ENCODE results near the gene HS6ST1. TPM values are rescaled to one million over a fixed set of nuclear protein-coding genes. Genes with fewer than 3 reads are reported as not detected.

Gene HS6ST1
- total and polyA plus RNA-seq, 2 donors (not counting 1 experiment from before 2014, with no cell fraction given) = 16.6 to 59.9 TPM

DNA sequence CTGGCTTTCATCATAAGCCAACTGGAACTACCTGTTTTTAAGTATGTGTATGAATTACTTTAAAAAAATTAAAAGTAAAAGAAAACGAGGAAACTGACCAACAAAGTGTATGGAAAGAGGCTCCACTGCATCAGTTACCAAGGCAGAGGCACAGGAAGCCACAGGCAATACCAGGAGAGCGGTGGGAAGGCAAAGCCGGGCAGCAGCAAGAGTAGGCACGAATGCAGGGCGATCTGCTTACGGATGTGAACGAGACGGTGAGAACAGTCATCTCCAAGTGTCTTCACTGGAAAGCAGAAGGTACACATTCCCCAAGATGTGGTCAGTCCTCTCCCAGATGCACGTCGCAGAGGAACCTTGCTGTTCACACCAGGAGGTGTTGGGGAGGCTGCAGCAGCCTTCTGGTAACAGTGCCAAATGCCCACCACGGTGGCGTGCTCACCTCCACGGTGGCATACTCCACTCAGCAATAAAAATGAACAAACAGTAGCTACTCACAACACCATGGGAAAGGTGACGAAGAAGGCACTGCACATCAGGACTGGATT, 43.1 kb downstream of the HS6ST1 start:
- H3K36me3 ChIP-seq (ENCODE audit: control insufficient read depth, insufficient read depth, low read length) = no peaks in the 10 kb centered on the region
- H3K27me3 ChIP-seq (ENCODE audit: control insufficient read depth, insufficient read depth, low read length) = no peaks in the 10 kb centered on the region
- no peak overlapping the region for H3K9ac ChIP-seq (ENCODE audit: insufficient read depth, low read length)
- no peaks in the 10 kb centered on the region for H4K20me1 ChIP-seq (ENCODE audit: control insufficient read depth, extremely low read depth, insufficient read depth, low read length)
- H3K4me1 ChIP-seq (ENCODE audit: control insufficient read depth, extremely low read depth, insufficient read depth, low read length) = no peaks in the 10 kb centered on the region
- TF ChIP-seq, protein P1, sequence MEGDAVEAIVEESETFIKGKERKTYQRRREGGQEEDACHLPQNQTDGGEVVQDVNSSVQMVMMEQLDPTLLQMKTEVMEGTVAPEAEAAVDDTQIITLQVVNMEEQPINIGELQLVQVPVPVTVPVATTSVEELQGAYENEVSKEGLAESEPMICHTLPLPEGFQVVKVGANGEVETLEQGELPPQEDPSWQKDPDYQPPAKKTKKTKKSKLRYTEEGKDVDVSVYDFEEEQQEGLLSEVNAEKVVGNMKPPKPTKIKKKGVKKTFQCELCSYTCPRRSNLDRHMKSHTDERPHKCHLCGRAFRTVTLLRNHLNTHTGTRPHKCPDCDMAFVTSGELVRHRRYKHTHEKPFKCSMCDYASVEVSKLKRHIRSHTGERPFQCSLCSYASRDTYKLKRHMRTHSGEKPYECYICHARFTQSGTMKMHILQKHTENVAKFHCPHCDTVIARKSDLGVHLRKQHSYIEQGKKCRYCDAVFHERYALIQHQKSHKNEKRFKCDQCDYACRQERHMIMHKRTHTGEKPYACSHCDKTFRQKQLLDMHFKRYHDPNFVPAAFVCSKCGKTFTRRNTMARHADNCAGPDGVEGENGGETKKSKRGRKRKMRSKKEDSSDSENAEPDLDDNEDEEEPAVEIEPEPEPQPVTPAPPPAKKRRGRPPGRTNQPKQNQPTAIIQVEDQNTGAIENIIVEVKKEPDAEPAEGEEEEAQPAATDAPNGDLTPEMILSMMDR (conservative IDR thresholded peaks at IDR 0.05 in 1 of 2, IDR thresholded peaks at IDR 0.05 in 1 of 2; ENCODE audit: low read depth in 1 of 2, low read length in 2 of 2) = no peak
- no peak for TF ChIP-seq EZH2 (IDR thresholded peaks at IDR 0.05; ENCODE audit: low read length, missing control alignments)
- H3K4me2 ChIP-seq (ENCODE audit: extremely low read depth, insufficient read depth, low read length) = no peak overlapping the region
- no peak overlapping the region for H3K27ac ChIP-seq (ENCODE audit: insufficient read depth, low read length)
- H3K79me2 ChIP-seq (ENCODE audit: control insufficient read depth, insufficient read depth, low read length) = no peaks in the 10 kb centered on the region
- DNase-seq (ENCODE audit: low read depth in 2 of 2) = no peak
- H2AFZ ChIP-seq (ENCODE audit: low read length) = no peak overlapping the region
- H3K9me3 ChIP-seq (ENCODE audit: control insufficient read depth, insufficient read depth, low read depth, low read length) = no peaks in the 10 kb centered on the region
- no peak overlapping the region for H3K4me3 ChIP-seq (replicated peaks in 1 of 4; ENCODE audit: control extremely low read depth in 1 of 4, insufficient read depth in 1 of 4, low read depth in 3 of 4, low read length in 4 of 4)

DNA sequence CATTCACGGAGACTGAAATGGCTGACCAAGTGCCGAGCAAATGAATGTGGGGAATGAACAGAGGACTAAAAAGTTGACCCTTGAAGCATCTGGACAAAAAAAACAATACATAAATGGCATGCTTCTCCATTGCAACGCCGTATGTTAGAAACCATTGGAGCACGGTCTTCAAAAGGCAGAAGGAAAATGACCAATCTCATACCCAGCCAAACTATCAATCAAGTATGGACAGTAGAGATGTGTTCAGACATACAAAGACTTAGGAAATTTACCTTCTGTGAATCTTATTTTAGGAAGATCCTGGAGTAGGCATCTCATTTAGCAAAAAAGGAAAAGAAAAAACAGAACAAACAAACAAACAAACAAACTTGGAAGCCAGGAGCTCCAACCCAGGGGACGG, 44.5 kb downstream of the HS6ST1 start:
- Histone ChIP-seq H3K79me2 (ENCODE audit: control insufficient read depth, insufficient read depth, low read length) (no peaks in the 10 kb centered on the region), H3K4me2 (ENCODE audit: extremely low read depth, insufficient read depth, low read length) (no peak overlapping the region), H3K36me3 (ENCODE audit: control insufficient read depth, insufficient read depth, low read length) (no peaks in the 10 kb centered on the region), H2AFZ (ENCODE audit: low read length) (no peak overlapping the region), H3K27ac (ENCODE audit: insufficient read depth, low read length) (no peak overlapping the region), H3K9ac (ENCODE audit: insufficient read depth, low read length) (no peak overlapping the region), H3K4me3 (replicated peaks in 1 of 4; ENCODE audit: control extremely low read depth in 1 of 4, insufficient read depth in 1 of 4, low read depth in 3 of 4, low read length in 4 of 4) (no peak overlapping the region), H4K20me1 (ENCODE audit: control insufficient read depth, extremely low read depth, insufficient read depth, low read length) (no peaks in the 10 kb centered on the region), H3K4me1 (ENCODE audit: control insufficient read depth, extremely low read depth, insufficient read depth, low read length) (no peaks in the 10 kb centered on the region), H3K27me3 (ENCODE audit: control insufficient read depth, insufficient read depth, low read length) (no peaks in the 10 kb centered on the region), H3K9me3 (ENCODE audit: control insufficient read depth, insufficient read depth, low read depth, low read length) (no peaks in the 10 kb centered on the region)
- TF ChIP-seq, protein P1 (conservative IDR thresholded peaks at IDR 0.05 in 1 of 2, IDR thresholded peaks at IDR 0.05 in 1 of 2; ENCODE audit: low read depth in 1 of 2, low read length in 2 of 2) = no peak
- no peak for TF ChIP-seq EZH2 (IDR thresholded peaks at IDR 0.05; ENCODE audit: low read length, missing control alignments)
- DNase-seq (ENCODE audit: low read depth in 2 of 2) = no peak

DNA sequence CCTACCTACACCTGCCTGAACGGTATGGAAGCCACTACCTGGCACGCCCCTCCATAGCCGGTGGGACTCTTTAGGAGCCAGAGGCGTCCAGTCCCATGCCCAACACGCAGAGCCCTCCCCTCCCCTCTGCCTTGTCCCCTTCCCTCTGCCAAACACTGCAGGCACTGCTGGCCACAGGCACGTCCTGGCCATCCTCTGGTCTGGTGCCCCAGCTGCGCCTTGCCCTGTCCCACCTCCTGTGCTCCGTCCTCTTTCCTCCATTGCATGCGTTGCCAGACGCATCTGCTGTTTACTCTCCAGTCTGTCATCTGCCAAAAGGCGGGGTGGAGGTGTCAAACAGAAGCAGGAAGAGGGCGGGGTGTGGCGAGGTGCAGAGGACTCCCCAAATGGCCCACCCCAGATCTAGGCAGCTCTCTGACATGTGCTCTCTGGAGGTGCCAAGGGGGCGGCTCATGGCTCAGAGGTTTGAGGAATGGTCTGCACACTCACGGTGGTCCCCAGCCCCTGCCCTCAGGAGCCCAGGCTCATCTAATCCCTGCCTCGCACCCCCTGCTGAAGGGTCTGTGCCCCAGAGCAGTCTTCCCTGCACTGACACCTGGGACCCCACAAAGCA, 45.1 kb downstream of the HS6ST1 start:
- Histone ChIP-seq H3K27ac (ENCODE audit: insufficient read depth, low read length) (no peak overlapping the region), H3K36me3 (ENCODE audit: control insufficient read depth, insufficient read depth, low read length) (no peaks in the 10 kb centered on the region), H3K79me2 (ENCODE audit: control insufficient read depth, insufficient read depth, low read length) (no peaks in the 10 kb centered on the region), H4K20me1 (ENCODE audit: control insufficient read depth, extremely low read depth, insufficient read depth, low read length) (no peaks in the 10 kb centered on the region), H3K9ac (ENCODE audit: insufficient read depth, low read length) (no peak overlapping the region), H3K27me3 (ENCODE audit: control insufficient read depth, insufficient read depth, low read length) (no peaks in the 10 kb centered on the region), H2AFZ (ENCODE audit: low read length) (no peak overlapping the region), H3K4me2 (ENCODE audit: extremely low read depth, insufficient read depth, low read length) (no peak overlapping the region), H3K9me3 (ENCODE audit: control insufficient read depth, insufficient read depth, low read depth, low read length) (no peaks in the 10 kb centered on the region), H3K4me3 (replicated peaks in 1 of 4; ENCODE audit: control extremely low read depth in 1 of 4, insufficient read depth in 1 of 4, low read depth in 3 of 4, low read length in 4 of 4) (no peak overlapping the region), H3K4me1 (ENCODE audit: control insufficient read depth, extremely low read depth, insufficient read depth, low read length) (no peaks in the 10 kb centered on the region)
- no peak for TF ChIP-seq EZH2 (IDR thresholded peaks at IDR 0.05; ENCODE audit: low read length, missing control alignments)
- TF ChIP-seq, protein P1 (conservative IDR thresholded peaks at IDR 0.05 in 1 of 2, IDR thresholded peaks at IDR 0.05 in 1 of 2; ENCODE audit: low read depth in 1 of 2, low read length in 2 of 2) = no peak
- DNase-seq (ENCODE audit: low read depth in 2 of 2) = no peak
